ENCODE results near the gene RHOBTB3. TPM values are rescaled to one million over a fixed set of nuclear protein-coding genes. Genes with fewer than 3 reads are reported as not detected.

RHOBTB3 gene
- total and polyA plus RNA-seq, 2 donors (not counting 3 experiments of a cell fraction or from before 2014, with no cell fraction given): 44.1 to 52.1 TPM

DNA sequence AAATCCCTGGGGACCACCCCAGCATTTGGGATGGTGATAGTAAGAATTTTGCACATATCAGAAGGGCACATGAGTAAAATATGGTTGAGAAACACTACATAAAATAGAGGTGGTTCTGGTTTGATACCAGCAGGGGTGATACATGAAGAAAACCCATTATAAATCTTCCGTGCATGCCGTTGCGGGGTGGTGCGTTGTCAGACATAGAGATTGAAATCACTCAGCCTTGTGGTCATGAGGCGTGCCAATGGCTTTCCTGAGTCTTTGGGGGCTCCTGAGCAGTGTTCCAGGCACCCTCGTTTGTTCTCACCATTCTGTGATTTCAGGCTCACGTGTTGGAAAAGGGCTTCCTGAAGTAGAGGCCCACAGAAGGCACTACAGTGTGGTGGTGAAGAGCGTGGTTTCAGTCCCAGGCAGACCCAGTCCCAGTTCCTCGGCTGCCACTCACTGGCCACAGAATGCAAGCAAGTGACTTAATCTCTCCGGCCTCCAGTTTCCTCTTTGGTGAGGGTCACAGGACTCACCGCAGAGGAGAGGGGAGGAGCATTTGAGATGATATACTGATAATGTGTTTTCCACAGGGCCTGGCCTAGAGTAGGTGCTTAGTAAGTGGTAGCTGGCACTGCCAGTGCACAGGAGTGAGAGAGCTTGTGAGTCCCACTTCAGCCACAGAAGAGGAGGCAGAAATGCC is 111.9 kb downstream of the RHOBTB3 start:
- ChIA-PET CTCF (interaction anchor here (0.8 to 14.6 kb wide), 7 partner anchors 8 to 288 kb away, joined by 3 to 201 read pairs (median 9); partner anchors contain the start of genes ARSK, GLRX, RHOBTB3 and SKIC3), POLR2A (interaction anchor here (1.0 kb wide), 1 partner anchor 20 kb away, joined by 3 read pairs; the partner anchor contains the start of gene GLRX)
- no peaks in the 10 kb centered on the region for H3K79me2 ChIP-seq (ENCODE audit: control insufficient read depth, insufficient read depth, low read length)
- no TSS peak for BruUV-seq (replicated peaks)
- H2AFZ ChIP-seq (ENCODE audit: low read depth, low read length): peak overlapping the region; percentile 13
- H4K20me1 ChIP-seq (replicated peaks; ENCODE audit: control insufficient read depth, extremely low read depth, insufficient read depth, low read length): no peaks in the 10 kb centered on the region
- FAIRE-seq: peak; percentile 80
- no peak overlapping the region for H3K9ac ChIP-seq (replicated peaks; ENCODE audit: extremely low read depth, insufficient read depth, low read length)
- no peak overlapping the region for H3K4me3 ChIP-seq (replicated peaks in 1 of 3; ENCODE audit: insufficient read depth in 1 of 3, low read depth in 1 of 3, low read length in 3 of 3)
- H3K27ac ChIP-seq (ENCODE audit: insufficient read depth, low read depth, low read length): no peak overlapping the region
- no peaks in the 10 kb centered on the region for H3K36me3 ChIP-seq (ENCODE audit: control insufficient read depth in 2 of 2, extremely low read depth in 1 of 2, insufficient read depth in 2 of 2, low read length in 2 of 2)
- peak; percentile 69 for DNase-seq (ENCODE audit: low read depth, low spot score)
- H3K27me3 ChIP-seq (ENCODE audit: control insufficient read depth in 2 of 2, insufficient read depth in 2 of 2, low read length in 2 of 2): no peaks in the 10 kb centered on the region
- no peaks in the 10 kb centered on the region for H3K9me3 ChIP-seq (replicated peaks; ENCODE audit: control insufficient read depth, insufficient read depth, low read length)
- intact Hi-C loops (cut with micrococcal nuclease) (loop anchor here (1.0 kb wide), 3 partner anchors 62 to 199 kb away; no protein-coding TSS in a partner anchor), dilution Hi-C loops (cut with MboI; ENCODE audit: extremely low pct_ligation_motif_present, low sequenced_read_pairs) (loop anchor here (25.0 kb wide), 1 partner anchor 206 kb away; the partner anchor contains the start of gene RFESD)
- H3K4me2 ChIP-seq (ENCODE audit: insufficient read depth, low read length): no peak overlapping the region
- H3K4me1 ChIP-seq (ENCODE audit: control insufficient read depth, extremely low read depth, insufficient read depth, low read length): no peaks in the 10 kb centered on the region
- TF ChIP-seq EZH2 (IDR thresholded peaks at IDR 0.05; ENCODE audit: borderline replicate concordance, low read depth, low read length, severe bottlenecking): no peak
- TF ChIP-seq FOS (IDR thresholded peaks at IDR 0.05; ENCODE audit: borderline replicate concordance, insufficient read depth, low read length): no peak
- TF ChIP-seq, protein P1, sequence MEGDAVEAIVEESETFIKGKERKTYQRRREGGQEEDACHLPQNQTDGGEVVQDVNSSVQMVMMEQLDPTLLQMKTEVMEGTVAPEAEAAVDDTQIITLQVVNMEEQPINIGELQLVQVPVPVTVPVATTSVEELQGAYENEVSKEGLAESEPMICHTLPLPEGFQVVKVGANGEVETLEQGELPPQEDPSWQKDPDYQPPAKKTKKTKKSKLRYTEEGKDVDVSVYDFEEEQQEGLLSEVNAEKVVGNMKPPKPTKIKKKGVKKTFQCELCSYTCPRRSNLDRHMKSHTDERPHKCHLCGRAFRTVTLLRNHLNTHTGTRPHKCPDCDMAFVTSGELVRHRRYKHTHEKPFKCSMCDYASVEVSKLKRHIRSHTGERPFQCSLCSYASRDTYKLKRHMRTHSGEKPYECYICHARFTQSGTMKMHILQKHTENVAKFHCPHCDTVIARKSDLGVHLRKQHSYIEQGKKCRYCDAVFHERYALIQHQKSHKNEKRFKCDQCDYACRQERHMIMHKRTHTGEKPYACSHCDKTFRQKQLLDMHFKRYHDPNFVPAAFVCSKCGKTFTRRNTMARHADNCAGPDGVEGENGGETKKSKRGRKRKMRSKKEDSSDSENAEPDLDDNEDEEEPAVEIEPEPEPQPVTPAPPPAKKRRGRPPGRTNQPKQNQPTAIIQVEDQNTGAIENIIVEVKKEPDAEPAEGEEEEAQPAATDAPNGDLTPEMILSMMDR (IDR thresholded peaks at IDR 0.05; ENCODE audit: extremely low read depth in 1 of 2, insufficient read depth in 1 of 2, low read depth in 1 of 2, low read length in 2 of 2): peak in 1 of 2 donors; percentile 24
- TF ChIP-seq GATA2 (IDR thresholded peaks at IDR 0.05; ENCODE audit: insufficient read depth, insufficient read length, low read depth, low read length): peak; percentile 29
- no peaks in the 10 kb centered on the region for H3K9me1 ChIP-seq (replicated peaks; ENCODE audit: control insufficient read depth, extremely low read depth, insufficient read depth, low read length)

All from endothelial cell of umbilical vein (primary cell).